H1 (cell line): ENCODE measurements around the gene SNAPC2. TPM values are rescaled to one million over a fixed set of nuclear protein-coding genes. Genes with fewer than 3 reads are reported as not detected.

Source experiments
- ASH2L ChIP-seq: fragments of 200-600, 300-600 bp; sonication (generic); IDR thresholded peaks from one replicate; pipeline ENCODE4 v1.7.1; 2017; ENCODE audit warnings: low read length
- BRCA1 ChIP-seq: IDR thresholded peaks from 2 replicates; pipeline ENCODE4 v1.6.1; 2012; ENCODE audit warnings: low read depth, low read length, improper control_type of control experiment
- CBX5 ChIP-seq: fragments of 300-800, 300-1000 bp; sonication (generic); IDR thresholded peaks from 2 replicates; pipeline ENCODE4 v1.7.1; 2016; ENCODE audit warnings: antibody characterized with exemption, low read length, low read depth
- CEBPB ChIP-seq: IDR thresholded peaks from 2 replicates; pipeline ENCODE4 v1.6.1; 2012; ENCODE audit warnings: low read depth, low read length
- CHD2 ChIP-seq: IDR thresholded peaks from 2 replicates; pipeline ENCODE4 v1.6.1; 2012; ENCODE audit warnings: low read length, improper control_type of control experiment
- HDAC6 ChIP-seq: IDR thresholded peaks from one replicate; pipeline ENCODE4 v1.7.1; 2012; ENCODE audit warnings: low read depth, mild to moderate bottlenecking, inconsistent platforms, low read length, moderate library complexity
- JUND ChIP-seq: IDR thresholded peaks from 2 replicates; pipeline ENCODE4 v1.6.1; 2011; ENCODE audit warnings: mild to moderate bottlenecking, improper control_type of control experiment, low read length
- KDM1A ChIP-seq: fragments of 200-600, 300-600 bp; sonication (generic); IDR thresholded peaks from 2 replicates; pipeline ENCODE4 v1.7.1; 2016; ENCODE audit warnings: mild to moderate bottlenecking, low read length, borderline replicate concordance
- KDM4A ChIP-seq: IDR thresholded peaks from one replicate; pipeline ENCODE4 v1.7.1; 2012; ENCODE audit warnings: low read depth, mild to moderate bottlenecking, moderate library complexity, low read length, inconsistent platforms; ENCODE audit not compliant: severe bottlenecking
- NANOG ChIP-seq: IDR thresholded peaks from 2 replicates; pipeline ENCODE4 v1.6.1; 2011; ENCODE audit warnings: low read length, low read depth, mild to moderate bottlenecking, inconsistent platforms; ENCODE audit not compliant: insufficient read depth, poor library complexity, severe bottlenecking
- NRF1 ChIP-seq: IDR thresholded peaks from 2 replicates; pipeline ENCODE4 v1.6.1; 2011; ENCODE audit warnings: mild to moderate bottlenecking, low read depth, low read length, improper control_type of control experiment
- PHF8 ChIP-seq: fragments of 200-600 bp; sonication (generic); conservative IDR thresholded peaks from 2 replicates; pipeline ENCODE4 v1.7.1; 2012; ENCODE audit warnings: low read depth, mild to moderate bottlenecking, inconsistent platforms, low read length, moderate library complexity
- POLR2AphosphoS5 ChIP-seq: IDR thresholded peaks from 2 replicates; pipeline ENCODE4 v1.6.1; 2011; ENCODE audit warnings: low read depth, low read length
- RNF2 ChIP-seq: fragments of 200-900, 300-1000 bp; sonication (generic); IDR thresholded peaks from 2 replicates; pipeline ENCODE4 v1.7.1; 2016; ENCODE audit warnings: borderline replicate concordance, low read depth, mild to moderate bottlenecking, antibody characterized with exemption, low read length; ENCODE audit not compliant: poor library complexity, severe bottlenecking; ENCODE audit errors: missing control alignments
- SAP30 ChIP-seq: fragments of 300-600 bp; sonication (generic); IDR thresholded peaks from 2 replicates; pipeline ENCODE4 v1.7.1; 2012; ENCODE audit warnings: low read length, moderate library complexity, mild to moderate bottlenecking, inconsistent platforms; ENCODE audit not compliant: insufficient read depth, insufficient replicate concordance
- SIN3A ChIP-seq, 2 experiments: IDR thresholded peaks in 1 of 2; conservative IDR thresholded peaks in 1 of 2; 2 replicates each; pipeline ENCODE4 v1.6.1; 2011 to 2012; ENCODE audit warnings: low read length in 2 of 2, improper control_type of control experiment in 1 of 2, low read depth in 1 of 2, mild to moderate bottlenecking in 1 of 2
- SIRT6 ChIP-seq: IDR thresholded peaks from one replicate; pipeline ENCODE4 v1.7.1; 2012; ENCODE audit warnings: low read length, inconsistent platforms
- SP1 ChIP-seq: IDR thresholded peaks from 2 replicates; pipeline ENCODE4 v1.6.1; 2011; ENCODE audit warnings: low read depth, low read length
- TAF1 ChIP-seq: IDR thresholded peaks from 2 replicates; pipeline ENCODE4 v1.6.1; 2011; ENCODE audit warnings: mild to moderate bottlenecking, low read depth, low read length
- TAF7 ChIP-seq: optimal IDR thresholded peaks from 2 replicates; pipeline ENCODE3; 2011; ENCODE audit warnings: low read depth, mild to moderate bottlenecking, inconsistent platforms, low read length, moderate library complexity, borderline replicate concordance
- TCF12 ChIP-seq: IDR thresholded peaks from 2 replicates; pipeline ENCODE4 v1.6.1; 2011; ENCODE audit warnings: low read depth, mild to moderate bottlenecking, low read length
- YY1 ChIP-seq: IDR thresholded peaks from 2 replicates; pipeline ENCODE4 v1.6.1; 2011; ENCODE audit warnings: low read depth, mild to moderate bottlenecking, low read length
- polyA plus RNA-seq, 7 experiments: library from polyadenylated mRNA; depleted of rRNA in 3 of 7; stranded (reverse) in 5 of 7; unstranded in 2 of 7; fragments of >200 nt in 5 of 7; fragments of 200-250 nt in 2 of 7; gene quantifications; 1 replicate in 5 of 7; 2 replicates in 1 of 7; 4 replicates in 1 of 7; pipeline versions ENCODE4 v1.2.1 to v1.2.3, GENCODE V29; 2011 to 2013; ENCODE audit warnings: missing spikeins in 2 of 7, mixed read lengths in 2 of 7
- total RNA-seq: library from RNA; stranded (reverse); fragmentation: NEBNext Ultra II Directional; extraction: Animal tissue kit (Norgen Biotek cat#: 25700); gene quantifications from 2 replicates; pipeline ENCODE4 v1.2.1, GENCODE V29; 2021
- TF ChIP-seq, protein P1 (sequence below): IDR thresholded peaks from 2 replicates; pipeline ENCODE4 v1.6.1; 2012; ENCODE audit warnings: inconsistent platforms
- TF ChIP-seq, protein P2 (sequence below): IDR thresholded peaks from 2 replicates; pipeline ENCODE4 v1.6.1; 2012; ENCODE audit warnings: inconsistent platforms

Gene SNAPC2
- total and polyA plus RNA-seq, 2 of the 8 experiments (the other 6 are each of a cell fraction or from before 2014, with no cell fraction given), result 18.2 to 20.3 TPM

DNA sequence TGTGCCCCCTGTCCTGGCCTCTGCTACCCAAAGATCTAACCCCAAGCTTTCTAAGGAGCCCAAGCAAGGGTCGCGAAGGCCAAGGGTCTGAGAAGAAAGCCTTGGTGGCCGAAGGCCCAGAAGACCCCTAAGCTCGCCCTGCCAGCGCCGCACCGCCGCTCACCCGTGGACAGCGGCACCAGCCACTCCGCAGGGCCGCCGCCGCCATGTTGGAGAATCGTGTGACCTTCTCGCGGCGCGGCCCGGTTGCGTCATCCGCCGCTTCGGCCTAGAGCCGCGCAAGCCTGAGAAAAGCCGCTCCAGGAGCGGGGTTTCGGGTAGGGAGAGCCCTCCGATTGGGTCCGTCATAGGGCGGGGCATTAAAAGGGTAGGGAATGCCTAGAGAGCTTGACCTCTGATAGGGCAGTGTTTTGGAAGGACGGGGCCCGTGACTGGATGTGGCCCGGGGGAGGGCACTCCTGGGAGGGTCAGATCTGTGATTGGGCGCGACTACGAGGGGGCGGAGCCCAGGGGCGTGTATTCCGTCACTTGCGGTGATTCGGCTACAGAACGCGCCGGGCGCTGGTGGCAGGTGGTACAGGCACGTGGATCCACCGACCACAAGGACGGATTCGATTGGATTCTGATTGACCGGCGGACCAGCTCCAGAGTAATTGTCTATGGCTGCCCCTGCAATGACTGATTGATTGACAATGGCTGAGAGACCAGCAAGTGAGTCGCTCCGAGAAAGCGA is 23.5 kb downstream of the SNAPC2 start, which contains the start of gene TIMM44 (continued):
- TF ChIP-seq SIN3A (conservative IDR thresholded peaks at IDR 0.05 in 1 of 2, IDR thresholded peaks at IDR 0.05 in 1 of 2; ENCODE audit: low read depth in 1 of 2, low read length in 2 of 2) (peak; percentile 74 to 84; a peak in 3 of 4 replicates), JUND (peak; percentile 92), POLR2AphosphoS5 (peak; percentile 99), SIRT6 (no peak), YY1 (peak; percentile 98), CEBPB (peak; percentile 98), NRF1 (no peak), CHD2 (no peak), TAF1 (peak; percentile 98), BRCA1 (no peak), TAF7 (peak; percentile 90), CBX5 (no peak), TCF12 (no peak), NANOG (no peak), SP1 (peak; percentile 90; the same call in 1 of the 2 replicates), KDM1A (no peak), PHF8 (peak; percentile 81), ASH2L (no peak), HDAC6 (no peak), SAP30 (peak; percentile 98), RNF2 (no peak), KDM4A (peak; percentile 89)
- TF ChIP-seq, protein P1, sequence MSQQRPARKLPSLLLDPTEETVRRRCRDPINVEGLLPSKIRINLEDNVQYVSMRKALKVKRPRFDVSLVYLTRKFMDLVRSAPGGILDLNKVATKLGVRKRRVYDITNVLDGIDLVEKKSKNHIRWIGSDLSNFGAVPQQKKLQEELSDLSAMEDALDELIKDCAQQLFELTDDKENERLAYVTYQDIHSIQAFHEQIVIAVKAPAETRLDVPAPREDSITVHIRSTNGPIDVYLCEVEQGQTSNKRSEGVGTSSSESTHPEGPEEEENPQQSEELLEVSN, result peak; percentile 77; the same call in 1 of the 2 replicates
- TF ChIP-seq, protein P2, sequence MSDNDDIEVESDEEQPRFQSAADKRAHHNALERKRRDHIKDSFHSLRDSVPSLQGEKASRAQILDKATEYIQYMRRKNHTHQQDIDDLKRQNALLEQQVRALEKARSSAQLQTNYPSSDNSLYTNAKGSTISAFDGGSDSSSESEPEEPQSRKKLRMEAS, result peak; percentile 93
